ENCODE results near the gene PTH2.
A peak's percentile ranks its signal among the peaks of the same experiment; 100 is the strongest.

Gene PTH2

DNA sequence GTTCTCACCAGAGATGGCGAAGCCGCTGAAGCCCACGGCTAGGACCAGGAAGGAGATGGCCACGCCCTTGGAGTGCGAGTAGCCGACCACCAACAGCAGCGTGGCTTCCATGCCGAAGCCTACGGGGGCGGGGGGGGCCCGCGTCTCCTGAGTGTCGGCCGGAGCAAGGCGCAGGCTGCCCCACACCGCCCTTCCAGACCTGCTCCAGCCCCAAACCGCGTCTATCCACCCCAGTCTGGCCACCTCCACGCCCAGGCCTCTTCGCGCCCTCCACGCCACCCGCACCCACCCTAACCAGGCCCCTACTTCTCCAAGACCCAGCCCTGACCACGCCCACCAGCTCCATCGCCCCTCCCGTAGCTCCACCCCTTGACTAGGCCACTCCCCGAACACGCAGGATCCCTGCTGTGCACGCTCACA lies 8.1 kb upstream of the PTH2 start:
- Histone ChIP-seq H3K4me3 (replicated peaks; ENCODE audit: low read depth, low read length) (no peak overlapping the region), H3K36me3 (ENCODE audit: control insufficient read depth, insufficient read depth, low read length) (no peaks in the 10 kb centered on the region), H3K27me3 (replicated peaks; ENCODE audit: control insufficient read depth, insufficient read depth, low read length) (peaks cover 3% of the 10 kb centered on the region)
- no peak for DNase-seq (ENCODE audit: extremely low read depth, insufficient read length)
- TF ChIP-seq, protein P1, sequence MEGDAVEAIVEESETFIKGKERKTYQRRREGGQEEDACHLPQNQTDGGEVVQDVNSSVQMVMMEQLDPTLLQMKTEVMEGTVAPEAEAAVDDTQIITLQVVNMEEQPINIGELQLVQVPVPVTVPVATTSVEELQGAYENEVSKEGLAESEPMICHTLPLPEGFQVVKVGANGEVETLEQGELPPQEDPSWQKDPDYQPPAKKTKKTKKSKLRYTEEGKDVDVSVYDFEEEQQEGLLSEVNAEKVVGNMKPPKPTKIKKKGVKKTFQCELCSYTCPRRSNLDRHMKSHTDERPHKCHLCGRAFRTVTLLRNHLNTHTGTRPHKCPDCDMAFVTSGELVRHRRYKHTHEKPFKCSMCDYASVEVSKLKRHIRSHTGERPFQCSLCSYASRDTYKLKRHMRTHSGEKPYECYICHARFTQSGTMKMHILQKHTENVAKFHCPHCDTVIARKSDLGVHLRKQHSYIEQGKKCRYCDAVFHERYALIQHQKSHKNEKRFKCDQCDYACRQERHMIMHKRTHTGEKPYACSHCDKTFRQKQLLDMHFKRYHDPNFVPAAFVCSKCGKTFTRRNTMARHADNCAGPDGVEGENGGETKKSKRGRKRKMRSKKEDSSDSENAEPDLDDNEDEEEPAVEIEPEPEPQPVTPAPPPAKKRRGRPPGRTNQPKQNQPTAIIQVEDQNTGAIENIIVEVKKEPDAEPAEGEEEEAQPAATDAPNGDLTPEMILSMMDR (IDR thresholded peaks at IDR 0.05; ENCODE audit: insufficient read depth, low read length, poor library complexity, severe bottlenecking): no peak

DNA sequence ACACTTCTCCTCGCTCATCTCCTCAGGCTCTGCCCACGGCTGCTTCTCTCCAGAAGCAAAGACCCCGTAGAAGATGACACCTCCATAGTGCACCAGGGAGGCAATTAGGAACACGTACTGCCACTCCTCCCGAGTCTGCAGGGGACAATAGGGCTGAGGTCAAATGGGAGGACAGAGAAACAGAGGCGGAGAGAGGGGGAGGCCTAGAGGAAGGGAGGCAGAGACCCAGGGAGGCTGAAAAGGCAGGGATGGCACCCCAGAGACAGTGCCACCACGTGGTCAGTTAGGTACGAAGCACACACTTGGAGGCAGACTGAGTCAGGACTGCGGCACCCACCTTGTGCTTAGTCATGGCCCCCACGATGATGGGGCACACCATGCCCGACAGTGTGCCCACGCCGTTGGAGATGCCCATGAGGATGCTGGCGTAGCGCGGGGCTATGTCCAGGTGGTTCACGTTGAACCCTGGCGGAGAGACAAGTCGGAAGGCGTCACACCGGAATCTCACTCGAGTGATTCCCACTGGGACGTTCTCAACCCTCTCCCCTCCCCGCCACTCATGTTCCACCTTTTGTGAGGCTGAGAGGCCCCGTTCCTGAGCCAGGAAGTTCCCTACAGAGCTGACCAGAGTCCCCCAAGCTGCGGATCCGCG lies 7.6 kb upstream of the PTH2 start:
- Histone ChIP-seq H3K36me3 (ENCODE audit: control insufficient read depth, insufficient read depth, low read length) (no peaks in the 10 kb centered on the region), H3K27me3 (replicated peaks; ENCODE audit: control insufficient read depth, insufficient read depth, low read length) (peaks cover 3% of the 10 kb centered on the region), H3K4me3 (replicated peaks; ENCODE audit: low read depth, low read length) (no peak overlapping the region)
- TF ChIP-seq, protein P1 (IDR thresholded peaks at IDR 0.05; ENCODE audit: insufficient read depth, low read length, poor library complexity, severe bottlenecking): peak; percentile 39
- DNase-seq (ENCODE audit: extremely low read depth, insufficient read length): no peak

DNA sequence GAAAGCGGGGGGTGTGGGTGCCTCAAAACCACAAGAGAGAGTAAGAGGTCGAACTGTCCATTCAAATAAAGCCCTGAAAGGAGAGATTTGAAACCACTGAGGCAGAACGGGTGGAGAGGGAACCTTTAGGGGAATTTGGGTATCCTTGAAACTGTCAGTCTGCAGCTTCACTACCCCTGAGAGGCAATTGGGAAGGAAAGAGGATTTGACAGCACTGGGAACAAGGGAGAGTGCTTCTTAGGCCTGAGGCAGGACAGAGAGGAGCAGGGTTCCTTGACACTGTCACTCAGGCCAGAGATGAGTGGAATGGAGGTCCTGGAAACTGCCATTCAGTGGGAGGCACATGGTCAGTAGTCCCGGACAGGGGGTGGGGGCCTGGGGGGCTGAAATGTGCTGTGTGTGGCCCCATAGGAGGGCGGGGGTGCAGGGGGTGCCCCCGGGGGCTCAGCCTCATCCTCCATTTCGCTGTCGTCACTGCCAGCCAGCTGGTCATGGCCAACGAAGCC lies 7.0 kb upstream of the PTH2 start:
- peaks cover 3% of the 10 kb centered on the region for H3K27me3 ChIP-seq (replicated peaks; ENCODE audit: control insufficient read depth, insufficient read depth, low read length)
- DNase-seq (ENCODE audit: extremely low read depth, insufficient read length): no peak

DNA sequence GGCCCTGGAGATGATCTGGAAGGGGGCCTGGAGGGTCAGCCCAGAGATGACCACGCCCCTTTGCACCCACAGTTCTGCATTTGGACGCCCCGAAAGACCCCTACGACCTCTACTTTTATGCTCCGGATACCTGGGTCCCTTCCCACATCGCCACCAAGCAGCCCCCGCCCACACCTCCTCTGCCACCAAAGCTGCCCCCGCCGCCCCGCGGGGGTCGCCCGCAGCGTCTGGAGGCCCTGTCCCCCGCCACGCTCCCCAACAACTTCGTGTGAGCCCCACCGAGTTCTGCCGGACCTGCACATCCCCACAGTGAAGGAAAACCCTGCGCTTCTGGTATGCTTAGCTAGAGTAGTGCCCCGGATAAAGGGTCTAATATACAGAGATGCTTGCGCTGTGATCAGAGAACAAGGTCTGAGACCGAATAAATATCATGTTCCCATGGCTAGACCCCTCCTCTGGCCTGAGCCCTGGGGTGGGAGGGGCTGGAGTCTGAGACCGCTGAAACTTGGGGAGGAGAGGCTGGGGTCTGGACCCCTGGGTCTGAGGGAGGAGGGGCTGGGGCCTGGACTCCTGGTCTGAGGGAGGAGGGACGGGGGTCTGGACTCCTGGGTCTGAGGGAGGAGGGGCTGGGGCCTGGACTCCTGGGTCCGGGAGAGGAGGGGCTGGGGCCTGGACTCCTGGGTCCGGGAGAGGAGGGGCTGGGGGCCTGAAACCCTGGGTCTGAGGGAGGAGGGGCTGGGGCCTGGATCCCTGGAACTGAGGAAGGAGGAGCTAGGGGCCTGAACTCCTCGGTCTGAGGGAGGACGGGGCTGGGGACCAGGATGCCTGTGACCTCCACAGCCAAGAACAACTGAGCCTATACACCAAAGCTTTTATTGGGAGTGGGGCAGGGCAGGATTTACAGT lies 5.6 kb upstream of the PTH2 start:
- no peak overlapping the region for H3K4me3 ChIP-seq (replicated peaks; ENCODE audit: low read depth, low read length)
- TF ChIP-seq, protein P1 (IDR thresholded peaks at IDR 0.05; ENCODE audit: insufficient read depth, low read length, poor library complexity, severe bottlenecking): no peak
- peaks cover 4% of the 10 kb centered on the region for H3K27me3 ChIP-seq (replicated peaks; ENCODE audit: control insufficient read depth, insufficient read depth, low read length)
- no peak for DNase-seq (ENCODE audit: extremely low read depth, insufficient read length)
- no peaks in the 10 kb centered on the region for H3K36me3 ChIP-seq (ENCODE audit: control insufficient read depth, insufficient read depth, low read length)

More for the DNA sequence above, 7.0 kb upstream of the PTH2 start:
- H3K36me3 ChIP-seq (ENCODE audit: control insufficient read depth, insufficient read depth, low read length): no peaks in the 10 kb centered on the region
- H3K4me3 ChIP-seq (replicated peaks; ENCODE audit: low read depth, low read length): no peak overlapping the region
- TF ChIP-seq, protein P1 (IDR thresholded peaks at IDR 0.05; ENCODE audit: insufficient read depth, low read length, poor library complexity, severe bottlenecking): no peak

DNA sequence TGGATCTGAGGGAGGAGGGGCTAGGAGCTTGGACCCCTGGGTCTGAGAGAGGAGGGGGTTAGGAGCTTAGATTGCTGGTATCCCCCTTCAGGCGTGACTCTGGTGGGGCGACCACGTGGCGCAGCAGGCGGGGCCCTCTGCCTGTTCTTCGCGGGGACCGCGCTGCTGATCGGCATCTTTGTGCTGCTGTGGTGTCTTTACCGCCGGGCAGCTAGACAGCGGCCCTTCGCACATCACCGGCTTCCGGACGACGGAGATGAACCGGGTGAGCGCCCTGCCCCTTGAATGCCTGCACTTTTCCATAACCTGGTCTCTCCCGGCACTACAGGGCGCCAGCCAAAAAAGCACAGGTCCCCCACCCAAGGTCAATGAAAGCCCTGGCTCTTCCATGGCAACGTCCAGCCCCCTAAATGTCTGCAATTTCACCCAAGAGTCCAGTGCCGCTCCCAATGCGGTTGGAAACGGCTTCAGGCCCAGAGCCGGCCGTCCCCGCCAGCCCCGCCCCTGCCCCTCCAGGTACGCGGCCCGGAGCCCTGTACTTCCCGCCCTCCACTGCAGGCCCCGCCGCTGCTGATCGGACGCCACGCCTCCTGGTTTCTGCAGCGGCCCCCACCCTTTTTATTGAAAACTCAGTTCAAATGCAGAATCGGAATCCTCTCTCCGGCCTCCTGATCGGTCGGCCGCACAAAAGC lies 4.8 kb upstream of the PTH2 start:
- DNase-seq (ENCODE audit: extremely low read depth, insufficient read length): no peak
- H3K4me3 ChIP-seq (replicated peaks; ENCODE audit: low read depth, low read length): no peak overlapping the region

More for the DNA sequence above, 4.8 kb upstream of the PTH2 start:
- Histone ChIP-seq H3K36me3 (ENCODE audit: control insufficient read depth, insufficient read depth, low read length) (no peaks in the 10 kb centered on the region), H3K27me3 (replicated peaks; ENCODE audit: control insufficient read depth, insufficient read depth, low read length) (peaks cover 4% of the 10 kb centered on the region)
- TF ChIP-seq, protein P1 (IDR thresholded peaks at IDR 0.05; ENCODE audit: insufficient read depth, low read length, poor library complexity, severe bottlenecking): no peak

All from GM06990 (cell line).